ENCODE results near the gene HMGCS2.

The HMGCS2 gene

GRCh38 chr1:119742202-119742601, 26.5 kb downstream of the HMGCS2 start:
- H3K4me3 ChIP-seq (ENCODE audit: control insufficient read depth, low read depth, low read length), result no peak overlapping the region
- no peak for DNase-seq (ENCODE audit: low read depth)
- no peak for TF ChIP-seq CTCF (conservative IDR thresholded peaks at IDR 0.05; ENCODE audit: control insufficient read depth, insufficient read depth, low read depth, low read length)

GRCh38 chr1:119740896-119741780, 27.6 kb downstream of the HMGCS2 start:
- TF ChIP-seq CTCF (conservative IDR thresholded peaks at IDR 0.05; ENCODE audit: control insufficient read depth, insufficient read depth, low read depth, low read length), result no peak
- H3K4me3 ChIP-seq (ENCODE audit: control insufficient read depth, low read depth, low read length), result no peak overlapping the region
- no peak for DNase-seq (ENCODE audit: low read depth)

GRCh38 chr1:119740261-119740660, 28.4 kb downstream of the HMGCS2 start:
- no peak for DNase-seq (ENCODE audit: low read depth)
- no peak for TF ChIP-seq CTCF (conservative IDR thresholded peaks at IDR 0.05; ENCODE audit: control insufficient read depth, insufficient read depth, low read depth, low read length)
- no peak overlapping the region for H3K4me3 ChIP-seq (ENCODE audit: control insufficient read depth, low read depth, low read length)

GRCh38 chr1:119739150-119739549, 29.6 kb downstream of the HMGCS2 start:
- no peak for DNase-seq (ENCODE audit: low read depth)
- TF ChIP-seq CTCF (conservative IDR thresholded peaks at IDR 0.05; ENCODE audit: control insufficient read depth, insufficient read depth, low read depth, low read length), result no peak
- H3K4me3 ChIP-seq (ENCODE audit: control insufficient read depth, low read depth, low read length), result no peak overlapping the region

GRCh38 chr1:119738100-119738720, 30.5 kb downstream of the HMGCS2 start:
- no peak for DNase-seq (ENCODE audit: low read depth)
- no peak overlapping the region for H3K4me3 ChIP-seq (ENCODE audit: control insufficient read depth, low read depth, low read length)
- no peak for TF ChIP-seq CTCF (conservative IDR thresholded peaks at IDR 0.05; ENCODE audit: control insufficient read depth, insufficient read depth, low read depth, low read length)

- no peak for TF ChIP-seq CTCF (conservative IDR thresholded peaks at IDR 0.05; ENCODE audit: control insufficient read depth, insufficient read depth, low read depth, low read length)
- H3K4me3 ChIP-seq (ENCODE audit: control insufficient read depth, low read depth, low read length), result no peak overlapping the region
- DNase-seq (ENCODE audit: low read depth), result no peak
Observed at GRCh38 chr1:119737040-119737682, 31.5 kb downstream of the HMGCS2 start.
